ENCODE results near the gene WDR12.
"Not testable (repeated sequence)": the region's sequence is repeated elsewhere in the genome, so short reads cannot be mapped to it uniquely, and the experiment has no call there.

- TF ChIP-seq CTCF (conservative IDR thresholded peaks at IDR 0.05; ENCODE audit: low read depth, low read length); EZH2 (IDR thresholded peaks at IDR 0.05; ENCODE audit: low read length, unreplicated experiment): not testable (repeated sequence)
Measured at GRCh38 chr2:202949333-202949732, 37.9 kb upstream of the WDR12 start.

All from PC-3 (cell line).